ENCODE results near the gene KRTAP5-6. TPM values are rescaled to one million over a fixed set of nuclear protein-coding genes. Genes with fewer than 3 reads are reported as not detected.

The KRTAP5-6 gene
- total RNA-seq, 1 experiment from 2014 or later = not detected

DNA sequence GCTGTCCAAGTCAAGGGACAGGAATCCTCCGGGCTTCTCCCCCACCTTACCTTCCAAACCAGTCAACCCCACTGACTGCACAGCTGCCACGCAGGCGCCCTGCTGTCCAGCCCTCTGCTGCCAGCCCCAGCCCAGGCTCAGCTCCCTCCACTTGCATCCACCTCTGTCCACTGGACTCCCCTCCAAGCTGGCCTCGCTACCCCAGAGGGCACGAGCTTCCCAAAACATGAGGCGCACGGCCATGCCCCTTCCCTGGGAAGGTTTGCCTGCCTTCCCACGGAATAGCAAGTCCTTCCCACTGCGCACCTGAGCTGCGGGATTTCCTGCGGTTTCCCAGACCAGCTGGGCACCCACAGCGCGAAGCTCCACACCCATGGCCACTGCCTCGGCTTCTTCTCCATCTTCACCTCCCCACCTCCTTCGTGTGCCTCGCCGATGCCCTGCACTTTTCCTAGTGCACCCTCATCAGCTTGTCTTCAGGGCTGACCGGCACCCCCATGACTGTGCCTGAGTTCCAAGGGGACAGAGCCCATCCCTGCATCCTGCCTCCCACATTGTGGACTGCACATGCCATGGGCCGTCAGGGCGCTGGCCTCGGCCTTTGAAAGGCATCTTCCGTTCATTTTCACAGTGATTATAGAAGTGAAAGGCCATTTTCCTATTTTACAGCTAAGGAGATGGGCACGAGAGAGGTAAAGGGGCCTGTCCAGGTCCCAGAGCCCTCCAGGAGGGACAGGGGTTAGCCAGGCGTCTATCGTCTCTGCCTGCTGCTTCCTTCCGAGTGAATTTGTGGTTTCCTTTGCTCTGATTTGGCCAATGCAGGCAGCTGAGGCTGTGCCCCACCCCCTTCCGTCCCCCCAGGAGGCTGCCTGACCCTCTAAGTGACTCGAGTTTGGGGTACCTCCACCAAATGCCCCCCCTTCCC is 37.0 kb downstream of the KRTAP5-6 start:
- no peak for DNase-seq
- Histone ChIP-seq H3K27me3 (peaks cover 17% of the 10 kb centered on the region; the same call in 1 of the 2 replicates), H3K9me3 (peaks cover 19% of the 10 kb centered on the region), H3K4me3 (no peak overlapping the region), H3K36me3 (no peaks in the 10 kb centered on the region)

DNA sequence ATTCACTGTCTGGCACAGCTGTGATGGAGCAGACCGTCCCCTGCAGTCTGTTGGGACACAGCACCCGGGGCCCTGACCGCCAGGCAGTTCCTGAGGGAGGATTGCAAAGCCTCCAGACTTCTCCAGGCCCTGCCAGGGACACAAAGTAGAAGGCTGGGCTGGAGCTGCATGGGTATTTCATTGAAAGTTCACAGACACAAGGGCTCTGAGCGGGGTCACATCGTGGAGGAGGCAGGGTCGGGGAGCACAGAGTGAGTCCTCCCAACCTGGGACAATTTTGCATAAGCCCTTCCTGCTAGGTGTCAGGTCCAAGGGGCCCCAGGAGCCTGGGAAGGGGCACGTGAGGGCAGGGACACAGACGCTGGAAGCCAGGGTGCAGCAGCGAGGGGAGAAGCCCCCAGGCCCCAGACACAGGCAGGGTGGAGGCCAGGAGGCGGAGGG is 37.7 kb downstream of the KRTAP5-6 start:
- peaks cover 19% of the 10 kb centered on the region for H3K9me3 ChIP-seq
- no peaks in the 10 kb centered on the region for H3K36me3 ChIP-seq
- no peak for DNase-seq
- peaks cover 16% of the 10 kb centered on the region; the same call in 1 of the 2 replicates for H3K27me3 ChIP-seq
- H3K4me3 ChIP-seq = no peak overlapping the region

DNA sequence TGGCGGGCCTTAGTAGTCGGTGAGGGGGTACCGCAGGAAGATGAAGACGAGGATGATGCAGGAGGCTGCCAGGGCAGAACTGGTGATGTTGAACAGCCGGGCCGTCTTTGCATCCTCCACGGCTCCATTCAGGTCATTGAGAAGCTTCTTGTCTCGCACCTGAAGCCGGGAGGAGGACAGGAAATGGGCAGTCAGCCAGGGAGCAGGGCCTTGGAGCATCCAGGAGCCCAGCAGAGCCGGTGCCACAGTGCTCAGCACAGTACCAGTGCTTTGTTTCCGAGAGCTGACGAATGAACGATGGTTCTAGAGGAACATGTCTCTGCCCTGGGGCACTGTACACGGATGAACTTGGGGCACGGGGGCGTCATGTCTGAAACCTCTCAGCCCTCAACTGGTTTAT is 38.3 kb downstream of the KRTAP5-6 start:
- Histone ChIP-seq H3K27me3 (peaks cover 16% of the 10 kb centered on the region; the same call in 1 of the 2 replicates), H3K9me3 (peaks cover 19% of the 10 kb centered on the region), H3K4me3 (no peak overlapping the region), H3K36me3 (no peaks in the 10 kb centered on the region)
- DNase-seq = no peak

DNA sequence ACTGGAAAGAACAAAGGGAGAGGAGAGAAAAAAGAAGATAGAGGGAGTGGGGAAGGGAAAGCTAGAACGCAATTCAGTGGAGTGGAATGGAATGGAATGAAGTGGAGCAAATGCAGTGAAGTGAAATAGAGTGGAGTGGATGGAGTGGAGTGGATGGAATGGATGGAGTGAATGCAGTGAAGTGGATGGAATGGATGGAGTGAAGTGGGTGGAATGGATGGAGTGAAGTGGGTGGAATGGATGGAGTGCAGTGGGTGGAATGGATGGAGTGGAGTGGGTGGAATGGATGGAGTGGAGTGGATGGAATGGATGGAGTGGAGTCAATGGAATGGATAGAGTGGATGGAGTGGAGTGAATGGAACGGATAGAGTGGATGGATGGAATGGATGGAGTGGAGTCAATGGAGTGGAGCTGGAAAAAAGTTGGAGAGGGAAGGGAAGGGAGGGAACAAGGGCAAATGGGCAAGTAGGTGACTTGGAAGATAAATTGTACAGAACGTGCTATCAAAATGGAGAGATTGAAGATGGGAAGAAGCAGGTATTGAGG is 39.5 kb downstream of the KRTAP5-6 start:
- no peak for DNase-seq
- Histone ChIP-seq H3K4me3 (no peak overlapping the region), H3K27me3 (peaks cover 17% of the 10 kb centered on the region; the same call in 1 of the 2 replicates), H3K36me3 (no peaks in the 10 kb centered on the region), H3K9me3 (peaks cover 19% of the 10 kb centered on the region)

DNA sequence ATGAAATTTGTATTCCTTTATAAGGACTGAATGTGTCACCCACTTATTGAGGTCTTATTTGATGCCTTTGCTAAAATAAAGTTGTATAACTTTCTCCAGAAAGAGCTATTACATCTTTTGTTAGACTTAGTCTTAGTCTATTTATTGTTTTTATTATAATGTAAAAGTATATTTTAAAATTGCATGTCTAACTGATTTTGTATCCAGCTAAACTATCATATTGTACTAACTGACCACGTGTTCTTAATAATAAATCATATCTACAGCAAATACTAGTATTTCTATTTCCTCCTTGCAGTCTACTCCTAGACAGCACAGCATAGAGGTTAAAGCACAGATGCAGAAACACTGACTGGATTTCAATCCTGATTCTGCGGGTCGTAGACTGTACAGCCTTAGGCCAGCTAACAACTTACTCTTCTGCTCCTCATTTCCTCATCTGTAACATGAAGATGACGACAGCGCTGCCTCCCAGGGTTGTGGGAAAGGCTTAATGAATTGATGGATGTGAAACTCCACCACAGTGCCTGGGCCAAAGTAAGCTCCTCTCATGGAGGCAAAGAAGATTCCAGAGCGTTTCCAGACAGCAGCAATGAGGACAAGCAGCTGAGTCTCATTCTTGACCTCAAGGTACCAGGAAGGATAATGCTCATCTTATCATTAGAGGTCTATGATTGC is 40.2 kb downstream of the KRTAP5-6 start:
- no peak overlapping the region for H3K4me3 ChIP-seq
- H3K36me3 ChIP-seq = no peaks in the 10 kb centered on the region
- peaks cover 19% of the 10 kb centered on the region for H3K9me3 ChIP-seq
- H3K27me3 ChIP-seq = peaks cover 16% of the 10 kb centered on the region; the same call in 1 of the 2 replicates
- no peak for DNase-seq

DNA sequence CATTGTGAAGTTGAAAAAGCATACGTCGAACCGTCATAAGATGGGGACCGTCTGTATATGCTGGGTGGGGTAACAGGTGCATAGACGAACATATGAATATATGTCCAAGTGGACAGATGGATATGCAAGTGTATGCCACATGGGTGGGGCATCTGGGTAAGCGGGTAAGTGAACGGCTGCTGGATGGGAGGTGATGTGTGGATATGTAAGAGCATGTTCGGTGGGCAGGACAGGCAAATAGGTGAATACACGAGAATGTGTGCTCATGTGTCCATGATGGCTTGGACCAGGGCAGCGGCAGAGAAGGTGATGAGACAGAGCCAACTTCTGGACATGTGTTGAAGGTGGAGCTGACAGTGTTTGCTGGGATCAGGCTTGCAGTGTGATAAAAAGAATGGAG is 41.4 kb downstream of the KRTAP5-6 start:
- no peak for DNase-seq
- peaks cover 19% of the 10 kb centered on the region for H3K9me3 ChIP-seq
- H3K27me3 ChIP-seq = peaks cover 16% of the 10 kb centered on the region; the same call in 1 of the 2 replicates
- H3K4me3 ChIP-seq = no peak overlapping the region
- H3K36me3 ChIP-seq = no peaks in the 10 kb centered on the region

DNA sequence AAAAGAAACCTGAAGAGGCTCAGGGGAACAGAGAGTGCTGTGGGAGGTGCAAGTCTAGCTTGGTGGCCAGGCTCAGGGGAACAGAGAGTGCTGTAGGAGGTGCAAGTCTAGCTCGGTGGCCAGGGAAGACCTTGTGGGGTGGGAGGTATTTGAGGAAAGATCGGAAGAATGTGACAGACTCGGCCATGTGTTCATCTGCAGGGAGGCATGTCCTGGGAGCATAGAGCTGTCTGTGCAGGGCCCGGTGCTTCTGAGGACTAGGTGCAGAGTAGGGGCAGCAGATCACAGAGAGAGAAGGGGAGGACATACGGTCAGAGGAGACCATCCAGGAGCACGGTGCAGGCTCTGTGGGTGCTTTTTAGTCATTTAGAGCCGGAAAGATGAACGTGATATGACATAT is 42.6 kb downstream of the KRTAP5-6 start:
- no peaks in the 10 kb centered on the region for H3K36me3 ChIP-seq
- H3K4me3 ChIP-seq = no peak overlapping the region
- peaks cover 16% of the 10 kb centered on the region; the same call in 1 of the 2 replicates for H3K27me3 ChIP-seq
- H3K9me3 ChIP-seq = peaks cover 19% of the 10 kb centered on the region
- no peak for DNase-seq

DNA sequence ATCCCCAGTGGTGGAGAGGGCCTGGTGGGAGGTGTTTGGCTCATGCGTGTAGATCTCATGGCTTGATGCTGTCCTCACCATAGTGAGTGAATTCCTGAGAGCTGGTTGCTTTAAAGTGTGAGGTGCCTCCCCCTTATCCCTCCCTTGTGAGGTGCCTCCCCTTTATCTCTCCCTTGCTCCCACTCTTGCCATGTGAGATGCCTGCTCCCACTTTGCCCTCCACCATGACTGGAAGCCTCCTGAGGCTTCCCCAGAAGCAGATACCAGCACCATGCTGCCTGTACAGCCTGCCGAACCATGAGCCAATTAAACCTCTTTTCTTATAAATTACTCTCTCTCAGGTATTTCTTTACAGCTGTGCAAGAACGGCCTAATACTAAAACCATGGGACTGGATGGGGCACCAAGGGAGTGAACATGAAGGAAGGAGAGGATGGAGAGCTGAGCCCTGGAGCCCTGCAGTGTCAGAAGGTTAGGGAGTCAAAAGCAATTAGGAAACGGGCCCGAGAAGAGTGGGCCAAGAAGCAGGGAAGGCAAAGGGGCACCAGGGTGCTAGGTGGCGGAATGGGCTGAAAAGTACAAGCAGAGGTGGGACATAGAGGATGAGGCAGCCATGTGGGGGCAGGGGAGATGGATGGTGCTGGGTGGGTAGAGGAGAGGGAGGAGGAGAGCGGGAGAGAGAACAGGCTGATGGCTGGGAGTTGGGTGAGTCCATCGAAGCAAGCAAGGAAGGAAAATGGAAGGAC is 44.0 kb downstream of the KRTAP5-6 start:
- DNase-seq = no peak
- Histone ChIP-seq H3K4me3 (no peak overlapping the region), H3K9me3 (peaks cover 19% of the 10 kb centered on the region), H3K27me3 (peaks cover 14% of the 10 kb centered on the region; the same call in 1 of the 2 replicates), H3K36me3 (no peaks in the 10 kb centered on the region)

DNA sequence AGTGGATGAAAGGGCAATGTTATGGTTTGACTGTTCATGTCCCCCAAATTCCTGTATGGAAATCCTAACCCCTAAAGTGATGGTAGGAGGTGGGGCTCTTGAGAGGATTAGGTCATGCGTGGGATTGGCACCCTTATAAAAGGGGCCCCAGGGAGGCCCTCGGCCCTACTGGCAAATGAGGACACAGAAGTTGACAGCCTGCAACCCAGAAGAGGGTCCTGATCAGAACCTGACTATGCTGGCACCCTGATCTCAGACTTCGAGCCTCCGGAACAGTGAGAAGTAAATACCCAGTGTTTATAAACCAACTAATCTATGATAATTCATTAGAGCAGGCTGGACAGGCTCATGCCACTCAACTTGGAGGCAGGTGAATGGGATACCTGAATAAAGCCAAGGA is 44.7 kb downstream of the KRTAP5-6 start:
- no peak overlapping the region for H3K4me3 ChIP-seq
- H3K9me3 ChIP-seq = peaks cover 13% of the 10 kb centered on the region
- DNase-seq = no peak
- peaks cover 14% of the 10 kb centered on the region; the same call in 1 of the 2 replicates for H3K27me3 ChIP-seq
- H3K36me3 ChIP-seq = no peaks in the 10 kb centered on the region

DNA sequence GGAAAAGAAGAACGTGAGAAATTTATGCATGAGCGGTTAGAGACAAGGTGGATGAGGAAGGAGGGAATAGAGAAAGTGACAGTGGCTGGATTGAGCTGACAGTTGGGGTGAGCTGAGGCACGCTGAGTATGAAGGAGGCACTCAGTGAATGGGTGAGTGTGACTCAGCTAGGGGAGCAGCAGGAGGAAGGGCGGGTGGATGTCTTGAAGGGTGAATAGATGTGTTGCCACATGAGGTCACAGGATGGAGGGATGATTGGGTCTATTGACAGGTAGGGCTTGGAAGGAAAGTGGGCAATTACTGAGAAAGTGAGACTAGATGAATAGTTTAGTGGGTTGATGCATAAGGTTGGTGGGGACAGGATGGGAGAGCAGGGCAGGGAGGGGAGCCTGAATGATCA is 45.4 kb downstream of the KRTAP5-6 start:
- H3K9me3 ChIP-seq = peaks cover 7% of the 10 kb centered on the region
- H3K27me3 ChIP-seq = peaks cover 11% of the 10 kb centered on the region; the same call in 1 of the 2 replicates
- no peak for DNase-seq
- H3K36me3 ChIP-seq = no peaks in the 10 kb centered on the region
- H3K4me3 ChIP-seq = no peak overlapping the region

DNA sequence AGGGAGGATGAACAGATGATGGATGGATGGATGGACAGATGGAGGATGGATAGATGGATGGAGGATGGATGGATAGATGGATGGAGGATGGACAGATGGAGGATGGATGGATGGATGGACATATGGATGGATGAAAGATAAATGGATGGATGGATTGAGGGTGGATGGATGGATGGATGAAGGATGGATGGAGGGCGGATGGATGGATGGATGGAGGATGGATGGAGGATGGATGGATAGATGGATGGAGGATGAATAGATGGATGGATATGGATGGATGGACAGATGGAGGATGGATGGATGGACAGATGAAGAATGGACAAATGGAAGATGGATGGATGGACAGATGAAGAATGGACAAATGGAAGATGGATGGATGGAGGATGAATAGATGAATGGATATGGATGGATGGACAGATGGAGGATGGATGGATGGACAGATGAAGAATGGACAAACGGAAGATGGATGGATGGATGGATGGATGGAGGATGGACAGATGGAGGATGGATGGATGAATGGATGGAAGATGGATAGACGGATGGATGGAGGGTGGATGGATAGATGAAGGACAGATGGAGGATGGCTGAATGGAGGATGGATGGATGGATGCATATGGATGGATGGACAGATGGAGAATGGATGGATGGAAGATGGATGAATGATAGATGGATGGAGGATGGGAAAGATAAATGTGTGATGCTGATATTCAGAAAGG is 46.0 kb downstream of the KRTAP5-6 start:
- Histone ChIP-seq H3K36me3 (no peaks in the 10 kb centered on the region), H3K4me3 (no peak overlapping the region), H3K9me3 (peaks cover 3% of the 10 kb centered on the region; the same call in 1 of the 2 replicates), H3K27me3 (peaks cover 7% of the 10 kb centered on the region; the same call in 1 of the 2 replicates)
- no peak for DNase-seq

DNA sequence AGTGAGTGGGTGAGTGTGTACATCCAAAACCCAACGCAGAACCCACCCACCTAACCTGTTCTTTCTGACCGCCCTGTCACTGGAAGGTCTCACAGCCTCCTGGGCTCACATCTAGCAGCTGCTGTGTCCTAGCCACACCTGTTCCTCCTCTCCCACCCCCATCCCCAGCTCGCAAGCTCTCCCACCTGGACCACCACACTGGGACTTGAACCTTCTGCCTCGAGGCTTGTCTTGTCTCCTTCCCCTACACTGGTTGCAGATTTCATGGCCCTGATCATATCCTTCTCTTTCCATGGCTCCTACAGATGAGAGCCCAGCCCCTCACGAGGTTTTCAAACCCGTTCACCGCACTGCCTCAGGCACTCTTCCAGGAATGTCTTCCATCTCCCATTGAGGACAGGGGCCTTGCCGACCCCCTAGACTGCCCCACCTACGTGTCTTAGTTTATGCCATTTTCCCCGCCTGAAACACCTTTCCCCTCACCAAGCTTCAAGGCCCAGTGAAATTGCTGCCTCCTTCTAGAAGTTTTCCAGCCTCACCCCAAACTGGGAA is 46.7 kb downstream of the KRTAP5-6 start:
- Histone ChIP-seq H3K9me3 (no peaks in the 10 kb centered on the region), H3K36me3 (no peaks in the 10 kb centered on the region), H3K4me3 (no peak overlapping the region), H3K27me3 (peaks cover 9% of the 10 kb centered on the region)
- DNase-seq = no peak

DNA sequence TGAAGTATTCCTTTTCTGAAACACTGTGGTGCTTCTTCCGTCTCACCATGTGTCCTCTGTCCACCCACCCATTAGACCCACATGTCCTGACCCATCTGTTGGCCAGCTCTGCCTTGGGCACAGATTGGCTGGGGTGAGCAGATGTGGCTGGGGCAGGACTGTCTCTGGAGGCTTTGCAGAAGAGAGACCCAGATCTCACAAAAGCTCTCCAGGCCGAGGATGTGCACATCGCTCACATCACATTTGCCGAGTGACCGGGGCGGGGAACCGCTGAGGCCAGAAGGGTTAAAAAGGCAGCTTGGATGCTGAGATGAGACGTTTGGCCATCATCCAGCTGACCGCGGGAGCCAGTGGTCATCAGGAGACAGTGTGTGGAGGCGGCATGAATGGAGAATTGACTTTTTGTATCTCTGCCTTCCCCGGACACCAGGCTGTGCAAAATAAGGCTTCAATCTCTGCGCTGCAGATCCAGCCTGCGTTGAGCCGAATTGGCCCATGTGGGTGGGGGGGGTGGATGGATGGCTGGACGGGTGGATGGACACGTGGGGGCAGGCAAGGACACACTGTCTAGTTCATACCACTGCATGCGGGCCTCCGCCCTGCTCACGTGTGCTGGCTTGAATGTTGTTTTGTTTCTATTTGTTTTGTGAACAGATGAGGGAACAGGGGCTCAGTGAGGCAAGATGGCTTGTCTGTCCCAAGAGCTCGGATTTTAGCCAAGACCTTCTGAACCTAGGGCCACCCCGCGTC is 47.3 kb downstream of the KRTAP5-6 start:
- no peak for DNase-seq
- Histone ChIP-seq H3K36me3 (no peaks in the 10 kb centered on the region), H3K27me3 (peaks cover 12% of the 10 kb centered on the region), H3K9me3 (no peaks in the 10 kb centered on the region), H3K4me3 (no peak overlapping the region)

DNA sequence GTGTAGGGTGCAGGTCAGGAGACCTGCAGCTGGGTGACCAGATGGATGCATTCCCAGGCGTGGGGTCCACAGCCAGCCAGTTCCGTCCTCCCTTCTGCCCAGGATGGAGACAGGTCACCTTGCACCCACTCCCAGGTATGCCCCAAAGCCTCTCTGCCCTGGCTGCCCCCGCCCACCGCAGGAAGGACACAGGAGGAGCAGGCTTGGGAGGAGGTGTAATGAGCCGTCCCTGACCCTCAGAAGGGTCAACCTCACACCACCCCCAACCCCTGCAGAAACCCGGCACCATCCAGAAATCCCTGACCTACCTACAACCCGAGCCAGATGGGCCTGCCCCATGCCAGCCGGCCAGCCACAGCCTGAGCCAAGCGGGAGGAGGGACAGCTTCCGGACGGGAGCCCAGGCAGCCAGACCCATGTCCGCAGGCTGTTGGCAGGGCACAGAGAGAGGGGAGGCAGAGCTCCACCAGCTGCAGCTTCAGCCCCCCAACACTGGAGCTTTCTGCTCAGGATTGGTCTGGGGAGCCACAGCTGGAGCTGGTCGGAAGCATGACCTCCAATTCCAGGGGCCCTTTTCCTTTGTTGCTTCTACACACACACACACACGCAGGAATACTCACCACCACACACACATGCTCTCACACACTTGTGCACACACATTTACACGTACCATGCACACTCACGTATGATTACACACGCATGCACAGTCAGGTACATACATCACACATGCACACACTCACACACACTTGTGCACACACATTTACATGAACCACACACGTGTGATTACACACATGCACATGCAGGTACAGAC is 48.1 kb downstream of the KRTAP5-6 start:
- no peaks in the 10 kb centered on the region for H3K9me3 ChIP-seq
- no peak for DNase-seq
- no peak overlapping the region for H3K4me3 ChIP-seq
- H3K36me3 ChIP-seq = no peaks in the 10 kb centered on the region
- peaks cover 12% of the 10 kb centered on the region for H3K27me3 ChIP-seq

Measured in MG63 (cell line).